ENCODE data around the gene ADAMTS3. TPM values are rescaled to one million over a fixed set of nuclear protein-coding genes. Genes with fewer than 3 reads are reported as not detected.

Gene ADAMTS3
- total RNA-seq, 4 donors from 2014 or later, result 0.37 to 3.6 (median 0.75) TPM

DNA sequence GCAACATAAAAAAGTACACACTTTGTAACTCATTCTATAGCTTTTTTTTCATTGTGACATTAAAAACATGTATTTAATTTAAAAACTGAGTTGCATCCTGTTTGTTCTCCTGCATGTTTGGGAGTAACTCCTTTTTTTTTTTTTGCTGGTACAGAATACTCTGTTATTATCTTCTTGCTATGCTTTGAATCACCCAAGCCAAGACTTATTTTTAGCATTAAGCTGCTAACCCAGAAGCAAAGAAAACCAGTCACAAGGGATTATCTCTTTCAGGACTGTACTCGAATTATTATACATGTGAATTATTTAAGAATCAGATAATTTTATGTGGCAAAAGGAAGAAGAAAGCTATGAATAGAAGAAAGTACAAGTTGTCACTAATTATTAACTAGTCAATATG is 194.9 kb downstream of the ADAMTS3 start:
- no peak for TF ChIP-seq POLR2A (IDR thresholded peaks at IDR 0.05)
- TF ChIP-seq, protein P1, sequence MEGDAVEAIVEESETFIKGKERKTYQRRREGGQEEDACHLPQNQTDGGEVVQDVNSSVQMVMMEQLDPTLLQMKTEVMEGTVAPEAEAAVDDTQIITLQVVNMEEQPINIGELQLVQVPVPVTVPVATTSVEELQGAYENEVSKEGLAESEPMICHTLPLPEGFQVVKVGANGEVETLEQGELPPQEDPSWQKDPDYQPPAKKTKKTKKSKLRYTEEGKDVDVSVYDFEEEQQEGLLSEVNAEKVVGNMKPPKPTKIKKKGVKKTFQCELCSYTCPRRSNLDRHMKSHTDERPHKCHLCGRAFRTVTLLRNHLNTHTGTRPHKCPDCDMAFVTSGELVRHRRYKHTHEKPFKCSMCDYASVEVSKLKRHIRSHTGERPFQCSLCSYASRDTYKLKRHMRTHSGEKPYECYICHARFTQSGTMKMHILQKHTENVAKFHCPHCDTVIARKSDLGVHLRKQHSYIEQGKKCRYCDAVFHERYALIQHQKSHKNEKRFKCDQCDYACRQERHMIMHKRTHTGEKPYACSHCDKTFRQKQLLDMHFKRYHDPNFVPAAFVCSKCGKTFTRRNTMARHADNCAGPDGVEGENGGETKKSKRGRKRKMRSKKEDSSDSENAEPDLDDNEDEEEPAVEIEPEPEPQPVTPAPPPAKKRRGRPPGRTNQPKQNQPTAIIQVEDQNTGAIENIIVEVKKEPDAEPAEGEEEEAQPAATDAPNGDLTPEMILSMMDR (IDR thresholded peaks at IDR 0.05), result no peak
- 26 to 30% methylated on average over 1 of the region's 1 CpG for WGBS, 2 donors
- intact Hi-C loops (cut with DNase I; ENCODE audit: low total_unique reads), result no loop called here
- no peak for DNase-seq (ENCODE audit: low spot score in 2 of 2)
- H3K4me3 ChIP-seq (ENCODE audit: low read depth, poor library complexity, severe bottlenecking), result no peak overlapping the region

GRCh38 chr4:72366601-72367000 is 202.4 kb downstream of the ADAMTS3 start:
- no peak for DNase-seq (ENCODE audit: low spot score in 2 of 2)
- H3K4me3 ChIP-seq (ENCODE audit: low read depth, poor library complexity, severe bottlenecking), result no peak overlapping the region
- TF ChIP-seq POLR2A (IDR thresholded peaks at IDR 0.05), result no peak
- intact Hi-C loops (cut with DNase I; ENCODE audit: low total_unique reads), result no loop called here

DNA sequence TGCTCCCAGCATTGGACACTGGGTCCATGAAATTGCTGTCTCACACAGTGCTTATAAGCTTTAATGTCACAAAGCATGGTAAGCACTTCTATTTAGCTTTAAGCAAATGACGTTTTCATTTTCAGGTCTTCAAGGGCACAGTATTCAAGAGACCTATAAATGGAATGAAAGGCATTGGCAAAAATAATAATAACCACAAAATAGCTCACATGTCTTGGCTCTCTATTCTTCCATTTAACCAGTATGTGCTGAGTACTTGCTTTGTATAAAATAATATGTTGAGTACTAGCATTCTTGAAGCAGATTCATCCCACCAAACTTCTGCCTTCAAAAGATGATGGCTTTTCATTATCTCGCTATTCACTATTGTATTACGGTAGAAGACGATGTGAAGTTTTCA is 203.0 kb downstream of the ADAMTS3 start:
- 73 to 75% methylated on average over 4 of the region's 4 CpGs for WGBS, 2 donors
- intact Hi-C loops (cut with DNase I; ENCODE audit: low total_unique reads), result no loop called here
- no peak overlapping the region for H3K4me3 ChIP-seq (ENCODE audit: low read depth, poor library complexity, severe bottlenecking)
- no peak for DNase-seq (ENCODE audit: low spot score in 2 of 2)
- TF ChIP-seq, protein P1 (IDR thresholded peaks at IDR 0.05), result no peak
- TF ChIP-seq POLR2A (IDR thresholded peaks at IDR 0.05), result no peak

DNA sequence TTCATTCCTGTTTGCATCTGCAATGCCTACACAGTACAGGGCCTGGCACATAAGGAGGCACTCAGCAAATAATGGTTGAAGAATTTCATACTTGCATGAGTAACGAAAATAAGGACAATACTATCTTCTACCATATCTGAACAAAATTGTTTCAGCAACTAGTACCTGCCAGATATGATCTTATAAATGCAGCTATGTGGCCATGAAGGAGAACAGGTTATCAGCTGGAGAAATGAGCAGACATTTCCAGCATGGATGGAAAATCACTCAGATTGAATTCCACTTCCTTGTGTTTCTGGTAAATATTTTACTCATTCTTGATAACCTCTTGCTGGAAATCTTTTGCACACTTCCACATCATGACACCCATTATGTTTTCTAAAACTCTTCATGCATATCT is 204.0 kb downstream of the ADAMTS3 start:
- 18 to 22% methylated on average over 1 of the region's 1 CpG for WGBS, 2 donors
- DNase-seq (ENCODE audit: low spot score in 2 of 2), result no peak
- intact Hi-C loops (cut with DNase I; ENCODE audit: low total_unique reads), result no loop called here
- H3K4me3 ChIP-seq (ENCODE audit: low read depth, poor library complexity, severe bottlenecking), result no peak overlapping the region
- no peak for TF ChIP-seq POLR2A (IDR thresholded peaks at IDR 0.05)
- TF ChIP-seq, protein P1 (IDR thresholded peaks at IDR 0.05), result no peak

DNA sequence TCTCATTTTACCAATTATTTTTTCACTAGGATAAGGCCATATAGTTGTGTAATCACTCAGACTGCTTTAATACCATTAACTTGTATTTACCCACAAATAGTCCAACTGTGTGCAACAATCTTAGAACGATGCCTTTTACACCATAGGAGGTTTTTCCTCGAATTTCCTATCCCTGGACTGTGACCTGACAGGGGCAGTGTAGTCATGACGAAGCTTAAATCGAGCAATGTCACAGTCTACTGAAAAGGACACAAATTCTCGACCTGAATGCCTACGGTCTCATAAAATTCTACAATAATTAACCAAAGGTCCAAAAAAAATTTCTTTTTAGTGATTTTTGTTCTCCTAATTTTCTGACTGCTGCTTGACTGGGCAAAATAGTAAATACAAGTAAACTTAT is 208.9 kb downstream of the ADAMTS3 start:
- no peak for DNase-seq (ENCODE audit: low spot score in 2 of 2)
- no peak overlapping the region for H3K4me3 ChIP-seq (ENCODE audit: low read depth, poor library complexity, severe bottlenecking)
- intact Hi-C loops (cut with DNase I; ENCODE audit: low total_unique reads), result no loop called here
- WGBS, 2 donors, result 91 to 92% methylated on average over 6 of the region's 6 CpGs
- TF ChIP-seq POLR2A (IDR thresholded peaks at IDR 0.05), result no peak
- TF ChIP-seq, protein P1 (IDR thresholded peaks at IDR 0.05), result no peak

GRCh38 chr4:72358483-72358882 is 210.5 kb downstream of the ADAMTS3 start:
- intact Hi-C loops (cut with DNase I; ENCODE audit: low total_unique reads), result no loop called here
- H3K4me3 ChIP-seq (ENCODE audit: low read depth, poor library complexity, severe bottlenecking), result no peak overlapping the region
- WGBS, 2 donors, result 80 to 83% methylated on average over 2 of the region's 2 CpGs
- DNase-seq (ENCODE audit: low spot score in 2 of 2), result no peak
- TF ChIP-seq, protein P1 (IDR thresholded peaks at IDR 0.05), result no peak
- TF ChIP-seq POLR2A (IDR thresholded peaks at IDR 0.05), result no peak
